HL-60 (cell line): ENCODE results near the gene AOPEP.

Experiments used
- TF ChIP-seq, protein P1 (sequence below): IDR thresholded peaks from 2 replicates; pipeline ENCODE4 v1.6.1; 2012; ENCODE audit warnings: low read depth; ENCODE audit not compliant: insufficient replicate concordance
- TF ChIP-seq, protein P2 (sequence below): IDR thresholded peaks from one replicate; pipeline ENCODE4 v1.5.1; 2011; ENCODE audit warnings: low read length, control low read depth, inconsistent platforms; ENCODE audit not compliant: insufficient read depth

DNA sequence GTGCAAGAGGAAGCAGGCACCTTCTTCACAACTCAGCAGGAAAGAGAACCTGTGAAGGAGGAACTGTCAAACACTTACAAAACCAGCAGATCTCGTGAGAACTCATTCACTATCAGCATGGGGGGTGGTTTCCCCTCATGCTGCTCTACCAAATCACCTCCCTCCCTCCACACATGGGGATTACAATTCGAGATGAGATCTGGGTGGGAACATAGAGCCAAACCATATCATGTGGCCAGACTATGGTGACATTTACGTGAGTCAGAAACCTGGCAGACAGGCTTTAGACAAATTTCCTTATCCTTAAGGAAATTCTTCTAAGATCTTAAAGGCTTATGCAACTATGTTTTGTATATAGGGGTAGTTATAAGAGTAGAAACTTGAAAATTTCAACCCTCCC lies 8.7 kb upstream of the AOPEP start:
- TF ChIP-seq, protein P1, sequence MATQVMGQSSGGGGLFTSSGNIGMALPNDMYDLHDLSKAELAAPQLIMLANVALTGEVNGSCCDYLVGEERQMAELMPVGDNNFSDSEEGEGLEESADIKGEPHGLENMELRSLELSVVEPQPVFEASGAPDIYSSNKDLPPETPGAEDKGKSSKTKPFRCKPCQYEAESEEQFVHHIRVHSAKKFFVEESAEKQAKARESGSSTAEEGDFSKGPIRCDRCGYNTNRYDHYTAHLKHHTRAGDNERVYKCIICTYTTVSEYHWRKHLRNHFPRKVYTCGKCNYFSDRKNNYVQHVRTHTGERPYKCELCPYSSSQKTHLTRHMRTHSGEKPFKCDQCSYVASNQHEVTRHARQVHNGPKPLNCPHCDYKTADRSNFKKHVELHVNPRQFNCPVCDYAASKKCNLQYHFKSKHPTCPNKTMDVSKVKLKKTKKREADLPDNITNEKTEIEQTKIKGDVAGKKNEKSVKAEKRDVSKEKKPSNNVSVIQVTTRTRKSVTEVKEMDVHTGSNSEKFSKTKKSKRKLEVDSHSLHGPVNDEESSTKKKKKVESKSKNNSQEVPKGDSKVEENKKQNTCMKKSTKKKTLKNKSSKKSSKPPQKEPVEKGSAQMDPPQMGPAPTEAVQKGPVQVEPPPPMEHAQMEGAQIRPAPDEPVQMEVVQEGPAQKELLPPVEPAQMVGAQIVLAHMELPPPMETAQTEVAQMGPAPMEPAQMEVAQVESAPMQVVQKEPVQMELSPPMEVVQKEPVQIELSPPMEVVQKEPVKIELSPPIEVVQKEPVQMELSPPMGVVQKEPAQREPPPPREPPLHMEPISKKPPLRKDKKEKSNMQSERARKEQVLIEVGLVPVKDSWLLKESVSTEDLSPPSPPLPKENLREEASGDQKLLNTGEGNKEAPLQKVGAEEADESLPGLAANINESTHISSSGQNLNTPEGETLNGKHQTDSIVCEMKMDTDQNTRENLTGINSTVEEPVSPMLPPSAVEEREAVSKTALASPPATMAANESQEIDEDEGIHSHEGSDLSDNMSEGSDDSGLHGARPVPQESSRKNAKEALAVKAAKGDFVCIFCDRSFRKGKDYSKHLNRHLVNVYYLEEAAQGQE = no peak
- TF ChIP-seq, protein P2, sequence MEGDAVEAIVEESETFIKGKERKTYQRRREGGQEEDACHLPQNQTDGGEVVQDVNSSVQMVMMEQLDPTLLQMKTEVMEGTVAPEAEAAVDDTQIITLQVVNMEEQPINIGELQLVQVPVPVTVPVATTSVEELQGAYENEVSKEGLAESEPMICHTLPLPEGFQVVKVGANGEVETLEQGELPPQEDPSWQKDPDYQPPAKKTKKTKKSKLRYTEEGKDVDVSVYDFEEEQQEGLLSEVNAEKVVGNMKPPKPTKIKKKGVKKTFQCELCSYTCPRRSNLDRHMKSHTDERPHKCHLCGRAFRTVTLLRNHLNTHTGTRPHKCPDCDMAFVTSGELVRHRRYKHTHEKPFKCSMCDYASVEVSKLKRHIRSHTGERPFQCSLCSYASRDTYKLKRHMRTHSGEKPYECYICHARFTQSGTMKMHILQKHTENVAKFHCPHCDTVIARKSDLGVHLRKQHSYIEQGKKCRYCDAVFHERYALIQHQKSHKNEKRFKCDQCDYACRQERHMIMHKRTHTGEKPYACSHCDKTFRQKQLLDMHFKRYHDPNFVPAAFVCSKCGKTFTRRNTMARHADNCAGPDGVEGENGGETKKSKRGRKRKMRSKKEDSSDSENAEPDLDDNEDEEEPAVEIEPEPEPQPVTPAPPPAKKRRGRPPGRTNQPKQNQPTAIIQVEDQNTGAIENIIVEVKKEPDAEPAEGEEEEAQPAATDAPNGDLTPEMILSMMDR = no peak
